Measurements from ENCODE around the gene ADCY3. TPM values are rescaled to one million over a fixed set of nuclear protein-coding genes. Genes with fewer than 3 reads are reported as not detected.

Gene ADCY3
- total and polyA plus RNA-seq, 12 donors, result 5.3 to 50.8 (median 13.1) TPM

GRCh38 chr2:24771061-24771460 lies 149.0 kb downstream of the ADCY3 start:
- H3K9me3 ChIP-seq, result no peaks in the 10 kb centered on the region
- TF ChIP-seq, protein P1, sequence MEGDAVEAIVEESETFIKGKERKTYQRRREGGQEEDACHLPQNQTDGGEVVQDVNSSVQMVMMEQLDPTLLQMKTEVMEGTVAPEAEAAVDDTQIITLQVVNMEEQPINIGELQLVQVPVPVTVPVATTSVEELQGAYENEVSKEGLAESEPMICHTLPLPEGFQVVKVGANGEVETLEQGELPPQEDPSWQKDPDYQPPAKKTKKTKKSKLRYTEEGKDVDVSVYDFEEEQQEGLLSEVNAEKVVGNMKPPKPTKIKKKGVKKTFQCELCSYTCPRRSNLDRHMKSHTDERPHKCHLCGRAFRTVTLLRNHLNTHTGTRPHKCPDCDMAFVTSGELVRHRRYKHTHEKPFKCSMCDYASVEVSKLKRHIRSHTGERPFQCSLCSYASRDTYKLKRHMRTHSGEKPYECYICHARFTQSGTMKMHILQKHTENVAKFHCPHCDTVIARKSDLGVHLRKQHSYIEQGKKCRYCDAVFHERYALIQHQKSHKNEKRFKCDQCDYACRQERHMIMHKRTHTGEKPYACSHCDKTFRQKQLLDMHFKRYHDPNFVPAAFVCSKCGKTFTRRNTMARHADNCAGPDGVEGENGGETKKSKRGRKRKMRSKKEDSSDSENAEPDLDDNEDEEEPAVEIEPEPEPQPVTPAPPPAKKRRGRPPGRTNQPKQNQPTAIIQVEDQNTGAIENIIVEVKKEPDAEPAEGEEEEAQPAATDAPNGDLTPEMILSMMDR (IDR thresholded peaks at IDR 0.05), result no peak
- no peak for ATAC-seq
- DNase-seq, result no peak
- WGBS, 2 donors, result 86 to 91% methylated on average over 5 of the region's 5 CpGs
- intact Hi-C loops (cut with DNase I), result no loop called here
- no peaks in the 10 kb centered on the region for H3K27me3 ChIP-seq
- H3K4me1 ChIP-seq, result peaks cover 0 to 11% (median 3%) of the 10 kb centered on the region in 9 donors
- no peak overlapping the region for H3K4me3 ChIP-seq
- H3K27ac ChIP-seq, result no peak overlapping the region
- H3K36me3 ChIP-seq, result peaks cover 0 to 47% (median 13%) of the 10 kb centered on the region in 9 donors

Other genes with a start within 250 kb of the ADCY3 start
- 10 to 100 TPM; 23.8 to 38.8 (median 32.3) TPM for gene PTRHD1, start 126.8 kb downstream of the ADCY3 start, total RNA-seq
- 10 to 100 TPM; 19.6 to 20.4 TPM for gene PTRHD1, start 126.8 kb downstream of the ADCY3 start, polyA plus RNA-seq
- gene CENPO, start 126.8 kb downstream of the ADCY3 start, total RNA-seq, result 1 to 10 TPM; 1.5 to 4.6 (median 2.3) TPM
- gene CENPO, start 126.8 kb downstream of the ADCY3 start, polyA plus RNA-seq, result 1 to 10 TPM; 1.2 to 1.4 TPM
- gene DNAJC27, start 51.7 kb upstream of the ADCY3 start, total RNA-seq, result 10 to 100 TPM in 6 of 10 donors, 1 to 10 TPM in 4; 7.2 to 13.1 (median 10.5) TPM
- gene DNAJC27, start 51.7 kb upstream of the ADCY3 start, polyA plus RNA-seq, result 1 to 10 TPM; 2.8 to 4.3 TPM
- gene EFR3B, start 121.8 kb upstream of the ADCY3 start, total RNA-seq, result 10 to 100 TPM in 1 of 10 donors, 1 to 10 TPM in 9; 2.6 to 15.2 (median 7.9) TPM
- 1 to 10 TPM in 1 of 2 donors, under 1 TPM in 1; 0.62 to 1.3 TPM for gene EFR3B, start 121.8 kb upstream of the ADCY3 start, polyA plus RNA-seq
- gene POMC, start 248.3 kb upstream of the ADCY3 start, total RNA-seq, result 1 to 10 TPM; 1.9 to 9.5 (median 5.3) TPM
- 10 to 100 TPM in 1 of 2 donors, 1 to 10 TPM in 1; 6.1 to 11.2 TPM for gene POMC, start 248.3 kb upstream of the ADCY3 start, polyA plus RNA-seq

Data from heart right ventricle (tissue), 16 donors.